GM21786 (cell line): ENCODE data around the gene TSHZ2.
"Not testable (repeated sequence)": the region's sequence is repeated elsewhere in the genome, so short reads cannot be mapped to it uniquely, and the experiment has no call there.

Experiments used
- ATAC-seq: cut with Tn5 transposase; IDR thresholded peaks from one replicate; pipeline ENCODE4 v1.9.1; 2021; ENCODE audit not compliant: unreplicated experiment

The TSHZ2 gene

DNA sequence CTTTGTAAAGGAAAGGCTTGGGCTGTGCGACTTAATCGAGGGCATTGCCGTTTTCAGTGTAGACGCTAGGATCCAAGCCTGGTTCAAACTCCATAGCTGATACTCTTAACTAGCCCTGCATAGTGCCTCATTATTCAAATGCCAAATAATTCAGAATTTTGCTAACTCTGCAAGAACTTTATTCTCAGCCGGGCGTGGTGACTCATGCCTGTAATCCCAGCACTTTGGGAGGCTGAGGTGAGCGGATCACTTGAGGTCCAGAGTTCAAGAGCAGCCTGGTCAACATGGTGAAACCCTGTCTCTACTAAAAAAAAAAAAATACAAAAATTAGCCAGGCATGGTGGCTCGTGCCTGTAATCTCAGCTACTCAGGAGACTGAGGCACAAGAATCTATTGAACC, 394.8 kb downstream of the TSHZ2 start:
- ATAC-seq, result not testable (repeated sequence)

DNA sequence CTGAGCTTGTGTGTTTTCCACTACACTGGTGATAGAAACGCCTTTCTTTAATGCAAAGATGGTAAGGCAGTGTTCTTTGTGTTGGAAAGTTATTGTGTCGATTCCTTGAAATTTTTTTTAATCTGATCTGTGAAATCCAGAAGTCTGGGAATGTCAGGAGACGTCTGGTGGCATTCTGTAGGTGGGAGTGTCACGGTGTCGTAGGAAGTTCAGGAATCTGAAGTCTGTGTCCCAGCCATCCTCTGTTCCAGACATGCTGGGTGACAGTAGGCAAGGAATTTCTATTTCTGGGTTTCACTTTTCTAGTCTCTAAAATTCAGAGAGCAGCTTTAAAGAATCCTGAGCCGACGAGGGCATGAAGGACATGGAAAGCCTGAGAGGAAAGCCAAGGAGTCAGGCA, 397.7 kb downstream of the TSHZ2 start:
- ATAC-seq, result no peak

DNA sequence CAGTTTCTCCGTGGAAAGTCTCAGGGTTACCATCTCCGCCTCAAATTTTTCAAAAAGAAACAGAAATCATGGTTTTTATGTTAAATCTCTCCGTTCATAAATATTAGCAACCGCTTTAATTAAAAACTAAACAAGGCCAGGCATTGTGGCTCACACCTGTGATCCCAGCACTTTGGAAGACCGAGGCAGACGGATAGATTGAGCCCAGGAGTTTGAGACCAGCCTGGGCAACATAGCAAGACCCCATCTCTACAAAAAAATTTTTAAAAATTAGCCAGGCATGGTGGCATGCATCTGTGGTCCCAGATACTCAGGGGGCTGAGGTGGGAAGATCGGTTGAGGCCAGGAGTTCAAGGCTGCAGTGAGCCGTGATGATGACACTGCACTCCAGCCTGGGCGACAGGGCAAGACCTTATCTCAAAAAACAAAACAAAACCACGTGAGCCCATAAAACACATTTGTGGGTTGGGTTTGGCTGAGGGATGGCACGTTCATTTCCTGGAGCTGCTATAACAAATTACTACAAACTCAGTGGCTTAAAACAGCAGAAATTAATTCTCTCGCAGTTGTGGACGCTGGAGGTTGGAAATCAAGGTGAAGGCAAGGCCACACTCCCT, 398.3 kb downstream of the TSHZ2 start:
- ATAC-seq, result no peak

DNA sequence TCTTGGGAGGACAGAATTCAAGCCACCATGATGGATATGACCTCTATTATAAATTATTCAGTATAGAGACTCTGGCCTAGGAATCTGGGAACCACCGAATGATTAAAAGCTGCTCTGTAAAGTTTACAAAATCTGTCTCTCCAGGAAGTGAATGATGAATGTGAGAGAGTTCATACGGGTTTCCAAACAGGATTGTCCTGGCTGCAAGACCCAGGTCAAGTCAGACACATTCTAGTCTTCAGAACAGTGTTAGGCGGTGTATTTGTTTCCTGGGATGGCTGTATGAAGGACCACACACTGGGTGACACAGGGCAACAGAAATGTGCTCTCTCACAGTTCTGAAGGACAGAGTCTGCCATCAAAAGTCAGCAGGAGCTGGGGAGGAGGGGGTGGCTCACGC, 399.1 kb downstream of the TSHZ2 start:
- no peak for ATAC-seq

DNA sequence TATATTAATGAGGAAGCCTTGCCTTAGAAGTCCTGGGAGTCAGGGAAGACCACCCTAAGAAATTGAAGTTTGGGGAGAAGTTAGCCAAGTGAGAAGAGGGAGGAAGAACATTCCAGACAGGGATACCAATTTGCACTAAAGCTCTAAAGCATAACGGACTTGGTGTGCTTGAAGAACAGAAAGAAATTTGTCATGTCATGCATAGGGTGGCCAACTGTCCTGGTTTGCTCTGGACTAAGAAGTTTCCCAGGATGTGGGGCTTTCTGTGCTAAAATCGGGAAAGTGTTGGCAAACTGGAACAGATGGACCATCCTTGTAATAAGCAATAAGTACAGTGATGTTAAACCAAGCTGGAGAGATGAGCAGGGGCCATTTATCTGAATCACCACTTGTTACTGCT, 403.9 kb downstream of the TSHZ2 start:
- no peak for ATAC-seq

DNA sequence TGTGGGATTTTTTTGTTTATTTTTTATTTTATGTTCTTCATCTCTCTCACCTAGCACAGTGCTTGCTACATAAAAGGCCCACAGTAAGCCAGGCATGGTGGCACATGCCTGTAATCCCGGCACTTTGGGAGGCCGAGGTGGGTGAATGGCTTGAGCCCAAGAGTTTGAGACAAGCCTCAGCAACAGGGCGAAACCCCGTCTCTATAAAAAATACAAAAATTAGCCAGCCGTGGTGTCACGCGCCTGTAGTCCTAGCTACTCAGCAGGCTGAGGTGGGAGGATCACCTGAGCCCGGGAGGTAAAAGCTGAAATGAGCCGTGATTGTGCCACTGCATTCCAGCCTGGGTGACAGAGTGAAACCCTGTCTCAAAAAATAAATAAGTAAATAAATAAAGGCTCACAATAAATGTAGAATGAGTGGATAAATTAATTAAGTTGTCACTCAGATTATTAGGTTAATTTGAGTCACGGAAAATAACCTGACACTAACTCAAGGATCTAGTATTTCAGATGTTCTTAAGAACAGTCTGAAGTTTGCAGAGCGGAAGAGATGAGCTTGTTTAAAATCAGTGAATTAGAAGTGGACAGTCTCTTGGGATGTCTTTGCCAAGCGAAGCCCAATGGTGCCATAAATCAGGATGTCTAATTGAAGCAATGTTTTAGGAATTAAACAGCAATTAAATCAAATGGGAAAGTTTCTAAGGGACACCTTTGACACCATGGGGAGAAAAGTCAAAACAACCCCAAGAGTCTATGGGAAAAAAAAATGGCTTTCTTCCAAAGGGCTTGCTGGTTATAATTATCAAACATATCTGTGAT, 407.1 kb downstream of the TSHZ2 start:
- ATAC-seq, result no peak

DNA sequence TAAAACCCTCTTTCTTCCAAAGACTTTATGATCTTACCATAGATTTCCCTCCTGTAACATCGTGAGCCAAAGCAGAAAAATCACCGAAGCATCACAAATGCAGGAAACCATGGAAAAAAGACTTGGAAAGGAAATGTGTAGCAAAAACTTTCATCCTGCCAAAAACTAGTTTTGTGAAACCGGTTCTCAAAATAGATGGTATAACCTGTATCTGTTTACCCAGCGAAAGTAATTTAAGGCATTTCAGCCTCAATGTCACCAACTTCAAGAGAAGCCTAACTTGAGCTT, 407.6 kb downstream of the TSHZ2 start:
- no peak for ATAC-seq

DNA sequence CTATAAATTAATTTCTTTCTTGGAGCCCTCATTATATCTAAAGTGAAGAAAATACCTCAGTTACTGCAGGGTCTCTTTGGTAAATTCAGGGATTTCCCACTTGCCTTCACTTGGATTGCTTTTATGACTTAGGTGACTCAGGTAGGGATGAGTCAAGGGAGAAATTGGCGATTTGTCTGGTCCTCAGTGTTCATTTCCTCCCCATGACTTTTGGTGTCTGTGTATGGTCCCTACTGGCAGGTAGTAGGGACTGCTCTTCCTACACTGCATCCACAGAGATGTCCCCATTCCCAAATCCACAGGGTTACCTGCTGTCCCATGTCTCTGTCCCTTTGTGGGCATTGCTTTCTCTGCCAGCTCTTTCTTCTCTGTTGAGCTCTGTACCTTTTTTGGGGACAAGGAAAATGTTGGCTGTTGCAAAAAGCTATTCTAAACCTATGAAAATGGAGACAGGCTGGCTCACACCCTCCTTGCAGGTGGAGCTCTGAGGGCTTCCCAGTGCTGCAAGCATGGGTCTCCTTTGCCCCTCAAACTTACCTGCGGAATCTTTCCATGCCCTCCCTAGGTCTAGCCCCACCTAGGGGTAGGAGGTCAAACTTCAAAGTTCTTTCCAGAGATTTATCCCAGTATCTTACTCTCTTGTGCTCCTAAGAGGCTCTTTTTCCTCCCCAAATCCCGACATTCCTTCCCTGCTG, 409.6 kb downstream of the TSHZ2 start:
- ATAC-seq, result no peak

DNA sequence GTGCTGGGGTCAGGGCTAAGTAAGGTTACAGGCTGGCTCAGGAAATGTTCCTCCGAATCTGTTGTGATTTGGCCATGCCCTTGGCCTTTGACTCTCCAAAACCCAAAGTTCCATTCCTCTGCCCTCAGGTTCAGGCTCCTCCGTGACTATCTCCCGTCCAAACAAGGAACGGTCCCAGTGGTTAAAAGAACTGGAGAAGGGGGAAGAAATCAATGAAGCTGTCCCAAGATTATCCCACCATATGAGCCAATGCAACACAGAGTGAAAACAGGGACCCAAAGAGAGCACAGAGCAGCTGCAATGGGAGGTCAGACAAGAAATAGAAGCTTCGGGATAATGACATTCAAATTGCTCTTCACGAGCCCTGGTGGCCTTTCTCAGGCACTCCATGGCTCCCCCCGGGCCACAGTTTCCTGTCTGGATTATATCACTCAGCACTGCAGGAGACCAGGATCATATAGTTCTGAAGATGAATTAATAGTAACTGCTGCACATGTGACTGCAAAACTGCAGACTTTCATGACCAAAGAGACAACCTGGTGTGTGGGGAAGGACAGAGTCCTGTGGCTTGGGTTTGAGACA, 410.2 kb downstream of the TSHZ2 start:
- ATAC-seq, result no peak

DNA sequence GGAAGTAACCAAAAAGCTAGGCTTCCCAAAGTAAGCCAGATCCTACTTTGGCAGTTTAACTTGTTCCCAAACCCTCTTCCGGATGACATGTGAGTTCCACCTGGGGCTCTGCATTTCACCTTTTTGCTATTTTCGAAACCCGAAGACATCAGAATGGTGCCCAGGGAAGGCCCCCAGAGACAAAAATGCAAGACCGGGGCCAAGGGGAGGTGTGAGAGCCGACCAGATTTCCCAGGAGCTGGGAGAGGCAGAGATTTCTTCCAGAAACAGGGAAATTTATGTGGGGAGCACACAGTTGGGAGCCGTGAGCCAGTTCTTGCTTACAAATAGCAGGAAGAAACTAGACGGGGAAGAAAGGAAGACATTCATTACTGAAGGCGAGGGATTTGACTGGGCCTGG, 411.8 kb downstream of the TSHZ2 start:
- ATAC-seq, result no peak

DNA sequence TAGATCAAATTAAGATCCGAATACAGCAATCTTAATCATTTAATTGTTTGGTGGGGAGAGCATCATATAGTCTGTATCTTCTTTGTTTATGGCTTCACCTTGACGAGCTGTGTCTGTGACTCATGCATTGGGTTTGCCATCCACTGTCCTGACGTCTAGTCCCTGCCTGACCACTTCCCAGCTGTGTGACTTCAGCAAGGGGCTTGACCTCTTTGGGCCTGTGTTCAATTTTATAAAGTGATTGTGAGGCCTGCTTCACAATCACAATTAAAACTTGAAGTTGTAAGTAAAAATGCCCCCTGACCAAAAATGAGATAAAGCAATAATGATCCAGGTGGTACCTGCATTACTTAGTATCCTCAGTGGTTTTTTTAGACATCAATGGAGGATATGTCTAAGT, 412.2 kb downstream of the TSHZ2 start:
- ATAC-seq, result no peak

DNA sequence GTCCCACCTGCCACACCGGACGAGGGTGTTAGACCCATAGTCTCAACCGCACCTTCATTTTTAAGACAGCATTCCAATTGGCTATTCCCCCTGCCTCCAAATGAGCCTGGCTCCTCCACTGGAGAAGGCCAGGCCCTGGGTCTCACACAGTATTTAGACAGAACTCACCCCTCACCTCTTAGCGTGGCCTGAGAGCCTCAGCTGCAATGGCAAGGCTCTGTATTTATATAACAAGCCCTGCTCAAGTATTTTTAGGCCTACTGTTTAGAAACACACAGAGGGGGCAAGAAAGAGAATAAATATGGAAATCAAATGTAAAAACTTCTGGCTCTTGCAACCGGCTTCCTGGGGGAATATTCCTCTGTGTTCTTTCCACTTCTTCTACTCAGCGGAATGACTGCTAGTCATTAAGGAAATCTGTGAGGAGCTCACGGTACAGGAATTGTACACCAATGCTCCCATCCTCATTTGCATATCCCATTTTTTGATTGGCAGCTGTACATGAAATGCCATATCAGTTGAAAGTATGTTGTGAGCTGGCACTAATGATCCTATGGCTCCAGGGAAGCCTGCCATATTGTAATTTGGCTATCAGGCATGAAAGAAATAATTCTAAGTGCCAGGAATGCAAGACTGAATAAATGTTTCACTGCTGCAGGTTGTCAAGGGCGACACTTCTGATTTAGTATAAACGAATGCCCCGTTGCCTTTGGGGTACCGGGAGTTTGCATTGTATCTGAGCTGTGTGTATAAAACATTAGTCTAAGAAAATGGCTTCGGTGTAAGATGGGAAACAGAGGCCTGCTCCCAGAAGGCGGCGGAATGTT, 414.0 kb downstream of the TSHZ2 start:
- ATAC-seq, result no peak

DNA sequence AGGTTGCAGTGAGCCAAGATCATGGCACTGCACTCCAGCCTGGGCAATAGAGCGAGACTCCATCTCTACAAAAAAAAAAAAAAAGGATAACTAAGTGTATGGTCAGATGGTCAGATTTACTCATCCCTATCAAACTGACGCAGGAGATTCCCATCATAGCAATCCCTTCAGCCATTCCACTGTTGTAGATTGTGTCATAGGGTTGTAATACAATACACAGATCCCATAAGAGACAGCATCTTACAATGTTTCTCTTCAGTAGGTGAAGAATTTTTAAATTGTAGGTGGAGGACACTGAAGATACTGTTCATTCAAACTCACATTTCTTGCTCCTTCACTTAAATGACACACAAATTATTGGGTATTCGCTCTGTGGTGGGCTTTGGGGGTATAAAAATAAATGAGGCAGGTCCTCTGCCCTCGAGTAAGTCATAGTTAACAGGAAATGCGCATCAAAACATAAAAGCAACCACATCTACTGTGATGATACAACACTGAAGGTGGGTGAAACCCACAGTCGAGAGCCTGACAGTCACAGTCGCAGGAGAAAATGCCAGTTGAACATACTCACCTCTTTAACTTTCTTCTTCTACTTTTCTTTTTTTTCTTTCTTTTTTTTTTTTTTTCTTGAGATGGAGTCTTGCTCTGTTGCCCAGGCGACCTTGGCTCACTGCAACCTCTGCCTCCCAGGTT, 416.0 kb downstream of the TSHZ2 start:
- ATAC-seq, result no peak

DNA sequence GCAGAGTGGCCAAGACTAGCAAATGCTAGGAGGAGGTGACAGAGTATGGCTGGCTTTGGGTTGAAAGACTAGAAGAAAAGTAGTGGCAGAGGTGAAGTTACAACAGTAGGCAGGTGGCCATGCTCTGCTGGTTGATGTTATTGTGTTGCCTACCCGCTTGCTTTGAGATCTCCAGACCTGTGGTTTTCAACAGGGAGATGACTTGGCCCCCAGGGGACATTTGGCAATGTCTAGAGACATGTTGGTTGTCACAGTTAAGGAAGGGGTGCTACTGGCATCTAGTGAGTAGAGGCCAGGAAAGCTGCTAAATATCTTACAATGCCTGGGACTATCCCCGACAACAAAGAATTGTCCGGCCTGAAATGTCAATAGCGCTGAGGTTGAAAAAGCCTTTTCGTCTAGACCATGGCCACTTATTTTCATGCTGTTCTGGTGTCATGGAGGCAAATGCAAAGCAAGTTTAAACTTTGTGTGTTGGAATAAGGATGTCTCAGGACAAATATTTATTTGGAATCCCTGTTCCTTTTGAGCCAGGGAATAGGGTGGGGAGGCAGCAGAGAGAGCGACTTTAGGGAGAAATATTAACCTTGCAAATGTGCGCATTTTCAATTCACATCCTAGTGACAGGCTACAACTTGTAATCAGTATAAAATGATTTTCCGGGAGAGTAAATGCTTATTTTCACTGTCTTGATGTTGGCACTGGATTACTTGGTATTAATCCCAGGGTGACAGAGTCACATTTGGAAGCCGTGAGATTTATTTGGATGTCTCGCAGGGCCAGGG, 417.6 kb downstream of the TSHZ2 start:
- ATAC-seq, result no peak

DNA sequence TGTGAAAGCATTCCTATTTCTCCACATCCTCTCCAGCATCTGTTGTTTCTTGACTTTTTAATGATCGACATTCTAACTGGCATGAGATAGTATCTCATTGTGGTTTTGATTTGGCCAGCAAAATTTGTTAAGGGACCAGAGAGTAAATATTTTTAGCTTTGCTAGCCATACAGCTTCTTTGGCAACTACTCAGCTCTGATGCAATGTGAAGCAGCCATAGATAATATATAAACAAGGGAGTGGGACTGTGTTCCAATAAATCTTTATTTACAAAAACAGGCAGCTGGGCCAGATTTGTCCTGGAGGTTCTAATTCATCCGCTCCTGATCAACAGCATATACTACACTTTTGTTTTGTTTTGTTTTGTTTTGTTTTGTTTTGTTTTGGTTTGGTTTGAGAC, 418.6 kb downstream of the TSHZ2 start:
- ATAC-seq, result no peak

DNA sequence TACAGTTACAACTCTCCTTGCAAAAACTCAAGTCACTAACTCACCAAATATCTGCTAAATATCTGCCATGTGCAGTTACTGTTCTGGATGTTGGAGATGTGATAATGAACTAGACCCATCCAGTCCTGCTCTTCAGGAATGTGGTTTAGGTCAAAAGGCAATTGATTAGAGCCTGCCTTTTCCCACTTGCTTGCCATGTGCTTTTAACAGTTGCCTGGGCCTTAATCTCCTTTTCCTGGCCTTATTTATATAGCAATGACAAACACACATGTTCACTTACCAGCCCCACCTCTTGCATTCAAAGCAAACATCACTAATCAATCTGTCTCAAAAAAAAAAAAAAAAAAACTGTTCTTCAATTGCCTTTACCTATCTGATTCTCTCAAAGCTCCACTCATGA, 422.3 kb downstream of the TSHZ2 start:
- no peak for ATAC-seq

DNA sequence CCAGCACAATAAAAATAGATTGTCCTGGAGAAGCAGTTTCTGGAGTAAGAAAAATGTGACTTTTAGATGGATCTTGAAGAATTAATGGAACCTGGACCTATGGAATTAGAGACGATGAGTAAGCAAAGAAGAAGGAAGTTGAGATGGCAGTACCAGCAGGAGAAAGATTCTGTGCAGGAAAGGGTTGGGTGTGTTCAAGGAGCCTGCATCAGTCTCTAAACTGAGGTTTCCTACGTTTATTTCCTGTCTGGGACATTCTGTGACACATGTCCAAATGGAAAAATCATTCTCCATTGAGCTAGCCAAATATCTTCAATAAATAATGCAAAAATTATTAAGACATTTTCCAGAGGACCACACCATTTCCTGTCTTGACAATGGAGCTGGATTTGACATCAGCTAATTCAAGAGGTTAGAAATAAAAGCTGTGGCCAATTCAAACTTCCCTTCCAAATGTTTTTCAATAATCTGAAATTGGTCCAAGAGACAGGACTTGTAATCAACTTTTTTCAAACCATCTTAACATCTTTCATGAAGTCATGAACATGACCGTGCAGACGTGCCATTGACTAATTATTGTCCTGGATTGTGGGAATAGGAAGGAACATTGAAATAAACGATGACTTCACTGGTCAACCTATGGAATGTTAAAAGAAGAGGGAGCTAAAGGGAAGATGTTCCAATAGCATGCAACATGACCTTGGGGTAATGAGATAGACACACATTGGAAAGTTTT, 423.2 kb downstream of the TSHZ2 start:
- no peak for ATAC-seq

DNA sequence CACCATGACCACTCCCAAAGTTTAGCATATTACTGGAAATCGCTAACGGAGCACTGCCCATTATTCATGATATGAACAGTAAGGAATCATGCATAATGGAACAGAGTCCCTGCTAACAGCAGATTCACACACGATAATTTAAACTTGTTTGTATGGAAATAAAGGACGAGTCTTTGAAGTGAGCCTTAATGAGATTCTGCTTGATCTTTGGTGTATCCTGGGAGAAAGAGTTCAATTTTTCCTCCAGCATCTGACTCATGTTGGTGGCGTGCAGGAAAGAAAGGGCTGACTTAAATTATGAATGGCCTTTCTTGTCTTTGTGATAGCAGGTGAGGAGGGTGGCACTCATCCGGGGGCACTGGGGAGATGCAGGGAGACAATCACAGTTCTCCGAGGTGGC, 426.9 kb downstream of the TSHZ2 start:
- no peak for ATAC-seq
